Keratinocyte (primary cell): ENCODE data around the gene PLAU. TPM values are rescaled to one million over a fixed set of nuclear protein-coding genes. Genes with fewer than 3 reads are reported as not detected.

ENCODE experiments used
- DNase-seq: peaks from one replicate; pipeline ENCODE4 v3.0.0-alpha.2; 2011; ENCODE audit warnings: low read depth, missing footprints, low spot score
- FAIRE-seq: peaks from 2 replicates; lab custom pipeline; 2011; peaks lifted over from hg19 to GRCh38; lab: Jason Lieb, UNC
- H2AFZ ChIP-seq: 2 replicates; pipeline ENCODE4 v1.6.0; 2012; ENCODE audit warnings: low read length, control low read depth, inconsistent platforms; ENCODE audit not compliant: control insufficient read depth
- H3K27ac ChIP-seq: 2 replicates; pipeline ENCODE4 v1.5.1; 2011; ENCODE audit warnings: low read length; ENCODE audit not compliant: control insufficient read depth, insufficient read depth
- H3K27me3 ChIP-seq: 3 replicates; pipeline ENCODE4 v1.6.0; 2011; ENCODE audit warnings: low read length; ENCODE audit not compliant: control insufficient read depth, insufficient read depth; ENCODE audit errors: extremely low read depth
- H3K36me3 ChIP-seq, 2 experiments: 2 replicates in 1 of 2; 3 replicates in 1 of 2; pipeline ENCODE4 v1.5.1; 2011; ENCODE audit warnings: low read length in 2 of 2, mild to moderate bottlenecking in 1 of 2; ENCODE audit not compliant: control insufficient read depth in 2 of 2, insufficient read depth in 2 of 2; ENCODE audit errors: extremely low read depth in 1 of 2
- H3K4me1 ChIP-seq: 3 replicates; pipeline ENCODE4 v1.5.1; 2011; ENCODE audit warnings: low read length; ENCODE audit not compliant: control insufficient read depth, insufficient read depth; ENCODE audit errors: extremely low read depth
- H3K4me2 ChIP-seq: 3 replicates; pipeline ENCODE4 v1.6.0; 2011; ENCODE audit warnings: low read depth, low read length; ENCODE audit not compliant: control insufficient read depth, insufficient read depth; ENCODE audit errors: extremely low read depth
- H3K4me3 ChIP-seq, 3 experiments: fragments of 200-600 bp in 1 of 3; sonication (generic) in 1 of 3; 2 replicates in 2 of 3; 3 replicates in 1 of 3; pipeline ENCODE4 v1.5.1; 2011 to 2016; ENCODE audit warnings: low read length in 3 of 3, mild to moderate bottlenecking in 3 of 3, control low read depth in 2 of 3, inconsistent platforms in 1 of 3, low read depth in 1 of 3, mixed read lengths in 1 of 3, mixed run types in 1 of 3, moderate library complexity in 1 of 3; ENCODE audit not compliant: control insufficient read depth in 2 of 3, insufficient read depth in 2 of 3; ENCODE audit errors: extremely low read depth in 1 of 3
- H3K79me2 ChIP-seq: 2 replicates; pipeline ENCODE4 v1.6.0; 2012; ENCODE audit warnings: low read length; ENCODE audit not compliant: control insufficient read depth, insufficient read depth
- H3K9ac ChIP-seq: 3 replicates; pipeline ENCODE4 v1.6.0; 2011; ENCODE audit warnings: low read length; ENCODE audit not compliant: control insufficient read depth, insufficient read depth; ENCODE audit errors: extremely low read depth
- H3K9me1 ChIP-seq: 3 replicates; pipeline ENCODE4 v1.6.0; 2011; ENCODE audit warnings: low read length; ENCODE audit not compliant: control insufficient read depth, insufficient read depth; ENCODE audit errors: extremely low read depth
- H3K9me3 ChIP-seq: 2 replicates; pipeline ENCODE4 v1.5.1; 2012; ENCODE audit warnings: low read depth, low read length; ENCODE audit not compliant: control insufficient read depth
- H4K20me1 ChIP-seq: 3 replicates; pipeline ENCODE4 v1.6.0; 2011; ENCODE audit warnings: low read length; ENCODE audit not compliant: control insufficient read depth, insufficient read depth; ENCODE audit errors: extremely low read depth
- EZH2 ChIP-seq: IDR thresholded peaks from one replicate; pipeline ENCODE4 v1.6.1; 2012; ENCODE audit warnings: inconsistent platforms, mild to moderate bottlenecking, low read length, moderate library complexity
- dilution Hi-C: fragments of 300-500 bp; cut with MboI; formaldehyde crosslinking; loops from one replicate; pipeline ENCODE4 v1.7.0; 2020; ENCODE audit warnings: low sequenced_read_pairs; ENCODE audit not compliant: extremely low pct_ligation_motif_present
- polyA plus RNA-seq, 5 experiments: library from polyadenylated mRNA; depleted of rRNA in 3 of 5; stranded (reverse) in 3 of 5; stranded (forward) in 1 of 5; unstranded in 1 of 5; fragments of >200 nt; gene quantifications; 1 replicate in 1 of 5; 2 replicates in 3 of 5; 3 replicates in 1 of 5; pipeline versions ENCODE4 v1.2.1 to v1.2.3, GENCODE V29; 2011 to 2012; ENCODE audit warnings: missing spikeins in 2 of 5, low read depth in 1 of 5, low replicate concordance in 1 of 5
- TF ChIP-seq, protein P1 (sequence below), 3 experiments: IDR thresholded peaks in 1 of 3; conservative IDR thresholded peaks in 1 of 3; optimal IDR thresholded peaks in 1 of 3; 2 replicates in 2 of 3; 3 replicates in 1 of 3; pipeline versions ENCODE3 to v1.5.1; 2011; ENCODE audit warnings: low read length in 3 of 3, mild to moderate bottlenecking in 3 of 3, moderate library complexity in 2 of 3, control low read depth in 1 of 3, inconsistent platforms in 1 of 3; ENCODE audit not compliant: insufficient read depth in 2 of 3; ENCODE audit errors: extremely low read depth in 1 of 3

Gene PLAU
- polyA plus RNA-seq, 1 donor (not counting 4 experiments of a cell fraction or from before 2014, with no cell fraction given) = 262 TPM

DNA sequence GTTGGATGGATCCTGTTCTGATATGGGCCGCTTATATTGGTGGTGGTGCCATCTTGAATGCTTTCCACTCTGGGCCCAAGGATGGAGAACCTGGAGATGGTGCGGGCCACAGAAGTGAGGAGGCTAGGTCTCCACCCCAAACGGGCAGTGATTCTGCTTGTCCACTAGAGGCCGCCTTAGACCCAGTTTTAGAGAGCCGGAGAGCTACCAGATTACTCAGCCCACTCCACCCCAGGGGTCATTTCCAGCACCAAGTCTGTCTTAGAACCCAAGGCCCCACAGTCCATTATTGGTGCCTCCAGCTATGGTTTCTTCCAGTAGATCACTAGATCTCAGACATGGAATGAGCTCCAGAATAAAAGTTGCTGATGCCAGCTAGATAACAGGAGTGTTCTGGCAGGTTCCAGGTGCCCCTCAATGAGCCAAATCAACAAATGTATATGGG lies 24.8 kb upstream of the PLAU start:
- no peaks in the 10 kb centered on the region for H3K9me1 ChIP-seq

DNA sequence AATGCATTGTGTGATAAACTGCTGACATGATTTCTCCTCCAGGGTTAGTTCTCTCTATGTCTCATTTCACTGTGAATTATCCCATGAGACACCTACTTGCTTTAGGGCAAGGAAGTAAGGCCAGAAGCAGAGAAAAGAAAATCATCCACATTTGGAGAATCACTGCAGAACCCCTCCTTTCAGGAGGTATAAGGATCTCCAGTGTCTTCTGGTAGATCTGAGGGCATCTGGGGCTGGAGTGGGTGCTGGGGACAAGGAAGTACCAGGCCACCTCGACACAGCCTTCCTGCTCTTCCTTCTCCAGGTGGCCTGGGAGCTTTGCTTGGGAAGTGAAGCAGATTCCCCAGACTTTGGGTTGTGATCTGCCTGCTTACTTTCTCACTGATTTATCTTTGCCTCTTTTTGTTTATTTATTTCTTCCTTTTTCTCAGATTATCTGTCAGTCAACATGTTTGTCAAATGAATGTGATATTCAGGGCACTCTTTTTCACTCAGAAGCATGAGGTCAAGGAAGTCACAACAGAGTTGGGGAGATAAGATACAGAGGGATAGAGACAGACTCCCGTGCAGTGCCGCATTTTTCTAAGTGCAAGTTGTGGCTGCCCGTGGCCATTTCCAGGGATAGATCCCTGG lies 24.2 kb upstream of the PLAU start:
- peaks cover 46% of the 10 kb centered on the region for H3K4me1 ChIP-seq
- H4K20me1 ChIP-seq = no peaks in the 10 kb centered on the region
- no peaks in the 10 kb centered on the region for H3K9me1 ChIP-seq
- peak overlapping the region in 2 of 3 experiments; percentile 46 to 55 for H3K4me3 ChIP-seq
- peak overlapping the region; percentile 91 for H3K9ac ChIP-seq
- FAIRE-seq (peak; percentile 81), DNase-seq (no peak)
- peak overlapping the region; percentile 96 for H3K27ac ChIP-seq
- H3K79me2 ChIP-seq = no peaks in the 10 kb centered on the region
- no peaks in the 10 kb centered on the region for H3K9me3 ChIP-seq
- no peak overlapping the region for H2AFZ ChIP-seq
- no peak for TF ChIP-seq EZH2
- TF ChIP-seq, protein P1, sequence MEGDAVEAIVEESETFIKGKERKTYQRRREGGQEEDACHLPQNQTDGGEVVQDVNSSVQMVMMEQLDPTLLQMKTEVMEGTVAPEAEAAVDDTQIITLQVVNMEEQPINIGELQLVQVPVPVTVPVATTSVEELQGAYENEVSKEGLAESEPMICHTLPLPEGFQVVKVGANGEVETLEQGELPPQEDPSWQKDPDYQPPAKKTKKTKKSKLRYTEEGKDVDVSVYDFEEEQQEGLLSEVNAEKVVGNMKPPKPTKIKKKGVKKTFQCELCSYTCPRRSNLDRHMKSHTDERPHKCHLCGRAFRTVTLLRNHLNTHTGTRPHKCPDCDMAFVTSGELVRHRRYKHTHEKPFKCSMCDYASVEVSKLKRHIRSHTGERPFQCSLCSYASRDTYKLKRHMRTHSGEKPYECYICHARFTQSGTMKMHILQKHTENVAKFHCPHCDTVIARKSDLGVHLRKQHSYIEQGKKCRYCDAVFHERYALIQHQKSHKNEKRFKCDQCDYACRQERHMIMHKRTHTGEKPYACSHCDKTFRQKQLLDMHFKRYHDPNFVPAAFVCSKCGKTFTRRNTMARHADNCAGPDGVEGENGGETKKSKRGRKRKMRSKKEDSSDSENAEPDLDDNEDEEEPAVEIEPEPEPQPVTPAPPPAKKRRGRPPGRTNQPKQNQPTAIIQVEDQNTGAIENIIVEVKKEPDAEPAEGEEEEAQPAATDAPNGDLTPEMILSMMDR (optimal IDR thresholded peaks at IDR 0.05 in 1 of 3, IDR thresholded peaks at IDR 0.05 in 1 of 3, conservative IDR thresholded peaks at IDR 0.05 in 1 of 3; ENCODE audit: extremely low read depth in 1 of 3, insufficient read depth in 2 of 3, low read length in 3 of 3) = no peak
- dilution Hi-C loops = no loop called here
- H3K4me2 ChIP-seq = peak overlapping the region; percentile 82
- H3K27me3 ChIP-seq = no peaks in the 10 kb centered on the region
- no peaks in the 10 kb centered on the region for H3K36me3 ChIP-seq

More for the DNA sequence above, 24.8 kb upstream of the PLAU start:
- Histone ChIP-seq H3K4me1 (peaks cover 45% of the 10 kb centered on the region), H3K9me3 (no peaks in the 10 kb centered on the region), H3K27me3 (no peaks in the 10 kb centered on the region), H3K4me3 (no peak overlapping the region), H4K20me1 (no peaks in the 10 kb centered on the region), H3K36me3 (no peaks in the 10 kb centered on the region), H3K79me2 (no peaks in the 10 kb centered on the region), H3K9ac (peak overlapping the region; percentile 91), H3K4me2 (peak overlapping the region; percentile 82), H3K27ac (peak overlapping the region; percentile 96), H2AFZ (no peak overlapping the region)
- DNase-seq (no peak), FAIRE-seq (no peak)
- dilution Hi-C loops = no loop called here
- no peak for TF ChIP-seq EZH2
- TF ChIP-seq, protein P1 (optimal IDR thresholded peaks at IDR 0.05 in 1 of 3, IDR thresholded peaks at IDR 0.05 in 1 of 3, conservative IDR thresholded peaks at IDR 0.05 in 1 of 3; ENCODE audit: extremely low read depth in 1 of 3, insufficient read depth in 2 of 3, low read length in 3 of 3) = peak; percentile 90 to 93 (median 90)
